Measurements from ENCODE around the gene KEL. TPM values are rescaled to one million over a fixed set of nuclear protein-coding genes. Genes with fewer than 3 reads are reported as not detected.

Gene KEL
- total and polyA plus RNA-seq, 2 of the 4 experiments (the other 2 are of a cell fraction) = 0.03 TPM; not detected in 1

GRCh38 chr7:142968229-142968628, 6.1 kb upstream of the KEL start:
- H3K4ac ChIP-seq (ENCODE audit: low read depth, low read length) = no peak overlapping the region
- in situ Hi-C loops (cut with MboI; ENCODE audit: low sequenced_read_pairs) = no loop called here
- no peaks in the 10 kb centered on the region for H3K79me1 ChIP-seq (ENCODE audit: low read depth in 1 of 2, low read length in 2 of 2)
- H2AK5ac ChIP-seq (ENCODE audit: low read depth, low read length) = no peak overlapping the region
- ATAC-seq (ENCODE audit: low read depth) (no peak), DNase-seq (no peak)
- H4K20me1 ChIP-seq (ENCODE audit: insufficient read depth, low read length) = no peaks in the 10 kb centered on the region
- H2BK20ac ChIP-seq (ENCODE audit: low read depth, low read length) = no peak overlapping the region
- H3K56ac ChIP-seq (ENCODE audit: extremely low read depth, insufficient read depth, low read length) = no peak overlapping the region
- H3K9ac ChIP-seq (ENCODE audit: low read depth, low read length) = no peak overlapping the region
- no peak overlapping the region for H4K8ac ChIP-seq (ENCODE audit: low read depth in 2 of 2, low read length in 2 of 2)
- no peak overlapping the region for H2BK5ac ChIP-seq (ENCODE audit: low read depth, low read length, poor library complexity, severe bottlenecking)
- H3K4me1 ChIP-seq (ENCODE audit: control insufficient read depth, insufficient read depth, low read length) = no peaks in the 10 kb centered on the region
- no peak overlapping the region for H4K91ac ChIP-seq (ENCODE audit: insufficient read depth, low read depth, low read length)
- no peak overlapping the region for H2AFZ ChIP-seq (replicated peaks; ENCODE audit: low read length, poor library complexity)
- H4K5ac ChIP-seq (ENCODE audit: low read depth, low read length) = no peak overlapping the region
- intact Hi-C loops (cut with micrococcal nuclease) = no loop called here
- TF ChIP-seq NFE2L2 (IDR thresholded peaks at IDR 0.05; ENCODE audit: low read depth, low read length) (no peak), MXI1 (IDR thresholded peaks at IDR 0.05; ENCODE audit: borderline replicate concordance, low read depth, low read length) (no peak), BHLHE40 (IDR thresholded peaks at IDR 0.05; ENCODE audit: low read depth, low read length) (no peak)
- ChIA-PET CTCF (no interaction called here), POLR2A (ENCODE audit: unreplicated experiment) (no interaction called here)
- no peak overlapping the region for H3K18ac ChIP-seq (ENCODE audit: low read depth, low read length)
- no peak overlapping the region for H3K14ac ChIP-seq (replicated peaks; ENCODE audit: low read depth, low read length)
- H3K4me2 ChIP-seq (ENCODE audit: low read depth, low read length) = no peak overlapping the region
- WGBS, 2 experiments (ENCODE audit: extremely low coverage in 2 of 2, insufficient read length in 1 of 2) = no CpG with 5 or more reads among the region's 4 CpGs
- peaks cover 7% of the 10 kb centered on the region; the same call in 1 of the 2 replicates for H3K9me3 ChIP-seq (ENCODE audit: control insufficient read depth, insufficient read depth, low read length)
- no peak overlapping the region for H2BK120ac ChIP-seq (ENCODE audit: low read depth, low read length)
- no peaks in the 10 kb centered on the region for H3K27me3 ChIP-seq (ENCODE audit: control insufficient read depth, insufficient read depth, low read length)
- BruUV-seq (replicated peaks) = no TSS peak
- dilution Hi-C loops (cut with HindIII; ENCODE audit: low sequenced_read_pairs, unreplicated experiment) = no loop called here
- H3K9me1 ChIP-seq (ENCODE audit: insufficient read depth, low read length) = no peaks in the 10 kb centered on the region
- no peak overlapping the region for H3K23ac ChIP-seq (ENCODE audit: low read depth, low read length)
- no peak overlapping the region for H3K27ac ChIP-seq (ENCODE audit: insufficient read depth, low read length)
- no peak overlapping the region for H2BK15ac ChIP-seq (ENCODE audit: low read depth, low read length)
- H2AK9ac ChIP-seq (replicated peaks; ENCODE audit: low read depth, low read length, poor library complexity) = no peak overlapping the region
- H3K4me3 ChIP-seq (ENCODE audit: insufficient read depth, low read depth, low read length) = no peak overlapping the region
- H3K36me3 ChIP-seq (ENCODE audit: control insufficient read depth, insufficient read depth, low read length) = no peaks in the 10 kb centered on the region
